ENCODE results near the gene PHETA1. TPM values are rescaled to one million over a fixed set of nuclear protein-coding genes. Genes with fewer than 3 reads are reported as not detected.

The PHETA1 gene
- polyA plus RNA-seq, 1 experiment = 3.5 TPM

DNA sequence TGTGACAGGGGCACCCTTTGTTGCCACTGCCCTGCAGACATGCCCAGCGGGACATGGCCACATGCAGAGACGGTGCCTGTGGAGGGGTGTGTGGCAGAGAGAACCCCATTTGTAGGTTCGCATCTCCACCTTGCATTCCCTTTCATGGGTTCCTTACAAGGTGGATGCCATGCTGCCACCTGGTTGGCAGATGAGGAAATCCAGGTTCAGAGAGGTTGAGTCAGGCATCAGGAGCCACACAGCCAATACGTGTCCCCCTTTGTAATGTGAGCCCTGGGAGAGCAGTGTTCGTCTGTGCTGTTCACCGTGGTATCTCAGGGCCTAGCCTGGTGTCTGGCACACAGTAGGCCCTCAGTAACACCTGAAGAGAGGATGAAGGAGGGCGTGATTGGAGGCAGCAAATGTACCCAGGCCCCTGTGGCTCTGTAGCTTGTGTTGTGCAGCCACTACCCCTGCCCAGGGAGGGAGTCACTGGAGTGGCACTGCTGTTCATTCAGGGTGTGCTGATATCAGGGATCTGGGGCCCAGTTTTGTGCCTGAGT lies 45.9 kb upstream of the PHETA1 start:
- no peaks in the 10 kb centered on the region for H3K27me3 ChIP-seq (ENCODE audit: control insufficient read depth, insufficient read depth, low read length)
- H3K9me3 ChIP-seq (ENCODE audit: control insufficient read depth, insufficient read depth, low read length) = no peaks in the 10 kb centered on the region; the same call in 1 of the 2 replicates
- H3K27ac ChIP-seq (ENCODE audit: low read depth, low read length) = no peak overlapping the region
- ChIA-PET POLR2A (no interaction called here), CTCF (interaction anchor here (3.8 kb wide), 1 partner anchor 18 kb away, joined by 23 read pairs; no protein-coding TSS in a partner anchor)
- no peak overlapping the region for H3K4me3 ChIP-seq (ENCODE audit: low read depth, low read length)
- no peak for DNase-seq (ENCODE audit: low read depth, low spot score)
- TF ChIP-seq, protein P1, sequence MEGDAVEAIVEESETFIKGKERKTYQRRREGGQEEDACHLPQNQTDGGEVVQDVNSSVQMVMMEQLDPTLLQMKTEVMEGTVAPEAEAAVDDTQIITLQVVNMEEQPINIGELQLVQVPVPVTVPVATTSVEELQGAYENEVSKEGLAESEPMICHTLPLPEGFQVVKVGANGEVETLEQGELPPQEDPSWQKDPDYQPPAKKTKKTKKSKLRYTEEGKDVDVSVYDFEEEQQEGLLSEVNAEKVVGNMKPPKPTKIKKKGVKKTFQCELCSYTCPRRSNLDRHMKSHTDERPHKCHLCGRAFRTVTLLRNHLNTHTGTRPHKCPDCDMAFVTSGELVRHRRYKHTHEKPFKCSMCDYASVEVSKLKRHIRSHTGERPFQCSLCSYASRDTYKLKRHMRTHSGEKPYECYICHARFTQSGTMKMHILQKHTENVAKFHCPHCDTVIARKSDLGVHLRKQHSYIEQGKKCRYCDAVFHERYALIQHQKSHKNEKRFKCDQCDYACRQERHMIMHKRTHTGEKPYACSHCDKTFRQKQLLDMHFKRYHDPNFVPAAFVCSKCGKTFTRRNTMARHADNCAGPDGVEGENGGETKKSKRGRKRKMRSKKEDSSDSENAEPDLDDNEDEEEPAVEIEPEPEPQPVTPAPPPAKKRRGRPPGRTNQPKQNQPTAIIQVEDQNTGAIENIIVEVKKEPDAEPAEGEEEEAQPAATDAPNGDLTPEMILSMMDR (IDR thresholded peaks at IDR 0.05; ENCODE audit: low read depth, low read length) = no peak

DNA sequence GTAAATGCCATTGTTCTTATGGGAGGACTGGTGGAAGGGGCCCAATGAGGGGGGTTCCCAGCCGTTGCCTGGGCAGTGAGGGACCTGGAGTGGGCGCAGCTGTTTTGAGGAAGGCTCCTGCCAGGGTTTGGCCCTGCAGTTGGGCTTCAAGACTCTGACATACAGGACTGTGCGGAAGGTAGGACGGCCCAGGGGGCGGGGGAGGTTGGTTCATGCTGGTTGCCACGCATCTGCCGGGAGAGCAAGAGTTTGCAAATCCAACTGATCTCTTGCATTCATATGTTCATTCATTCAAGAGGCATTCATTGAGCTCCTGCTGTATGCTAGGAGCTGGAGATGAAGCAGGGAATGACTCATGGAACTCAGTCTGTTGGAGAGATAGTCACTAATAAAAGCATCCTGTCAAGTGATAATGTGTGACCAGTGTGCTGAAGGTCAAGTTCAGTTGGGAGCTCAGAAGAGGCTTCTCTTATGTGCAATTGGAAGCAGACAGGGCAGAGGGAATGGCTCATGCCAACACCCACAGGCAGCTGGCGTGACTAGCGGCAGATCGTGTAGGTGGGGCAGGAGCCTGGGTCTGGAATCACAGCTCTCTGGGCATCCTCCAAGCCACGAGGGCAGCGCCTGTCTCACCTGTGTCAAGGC lies 44.7 kb upstream of the PHETA1 start:
- DNase-seq (ENCODE audit: low read depth, low spot score) = no peak
- Histone ChIP-seq H3K4me3 (ENCODE audit: low read depth, low read length) (no peak overlapping the region), H3K9me3 (ENCODE audit: control insufficient read depth, insufficient read depth, low read length) (no peaks in the 10 kb centered on the region; the same call in 1 of the 2 replicates), H3K27me3 (ENCODE audit: control insufficient read depth, insufficient read depth, low read length) (no peaks in the 10 kb centered on the region), H3K27ac (ENCODE audit: low read depth, low read length) (peak overlapping the region; percentile 61)
- ChIA-PET POLR2A (interaction anchor here (0.6 to 1.8 kb wide), 4 partner anchors 10 to 134 kb away, joined by 3 to 5 read pairs (median 4); no protein-coding TSS in a partner anchor), CTCF (interaction anchor here (1.6 to 3.8 kb wide), 3 partner anchors 15 to 38 kb away, joined by 5 to 23 read pairs (median 22); no protein-coding TSS in a partner anchor)
- TF ChIP-seq, protein P1 (IDR thresholded peaks at IDR 0.05; ENCODE audit: low read depth, low read length) = no peak

DNA sequence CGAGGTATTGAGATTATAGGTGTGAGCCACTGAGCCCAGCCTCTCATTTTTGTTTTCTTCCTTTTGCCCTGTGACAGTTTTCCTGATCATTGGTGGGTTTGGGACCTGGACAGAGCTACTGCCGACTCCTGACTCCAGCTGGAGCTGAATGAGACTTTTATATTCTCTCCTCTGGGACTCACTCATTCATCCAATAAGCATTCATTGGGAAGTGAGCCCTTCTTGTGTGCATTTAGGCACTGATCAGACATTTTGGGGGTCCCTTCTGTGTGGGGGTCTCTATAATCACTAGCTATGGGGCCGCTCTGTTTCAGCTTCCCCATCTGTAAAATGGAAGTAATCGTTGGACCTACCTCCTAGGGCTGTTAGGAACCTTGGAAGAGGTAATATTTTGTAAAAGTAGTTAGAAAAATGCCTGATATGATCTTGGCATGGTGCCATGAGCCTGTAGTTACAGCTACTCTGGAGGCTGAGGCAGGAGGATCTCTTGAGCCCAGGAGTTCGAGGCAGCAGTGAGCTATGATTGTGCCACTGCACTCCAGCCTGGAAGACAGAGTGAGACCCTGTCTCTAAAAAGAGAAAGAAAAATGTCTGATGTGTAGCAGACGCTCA lies 44.0 kb upstream of the PHETA1 start:
- peak overlapping the region; percentile 31 for H3K27ac ChIP-seq (ENCODE audit: low read depth, low read length)
- H3K9me3 ChIP-seq (ENCODE audit: control insufficient read depth, insufficient read depth, low read length) = no peaks in the 10 kb centered on the region; the same call in 1 of the 2 replicates
- H3K4me3 ChIP-seq (ENCODE audit: low read depth, low read length) = no peak overlapping the region
- TF ChIP-seq, protein P1 (IDR thresholded peaks at IDR 0.05; ENCODE audit: low read depth, low read length) = no peak
- no peak for DNase-seq (ENCODE audit: low read depth, low spot score)
- ChIA-PET POLR2A (interaction anchor here (0.6 to 1.8 kb wide), 3 partner anchors 22 to 135 kb away, joined by 3 to 5 read pairs (median 3); no protein-coding TSS in a partner anchor), CTCF (interaction anchor here (1.6 to 3.8 kb wide), 3 partner anchors 15 to 39 kb away, joined by 5 to 23 read pairs (median 22); no protein-coding TSS in a partner anchor)
- no peaks in the 10 kb centered on the region for H3K27me3 ChIP-seq (ENCODE audit: control insufficient read depth, insufficient read depth, low read length)

DNA sequence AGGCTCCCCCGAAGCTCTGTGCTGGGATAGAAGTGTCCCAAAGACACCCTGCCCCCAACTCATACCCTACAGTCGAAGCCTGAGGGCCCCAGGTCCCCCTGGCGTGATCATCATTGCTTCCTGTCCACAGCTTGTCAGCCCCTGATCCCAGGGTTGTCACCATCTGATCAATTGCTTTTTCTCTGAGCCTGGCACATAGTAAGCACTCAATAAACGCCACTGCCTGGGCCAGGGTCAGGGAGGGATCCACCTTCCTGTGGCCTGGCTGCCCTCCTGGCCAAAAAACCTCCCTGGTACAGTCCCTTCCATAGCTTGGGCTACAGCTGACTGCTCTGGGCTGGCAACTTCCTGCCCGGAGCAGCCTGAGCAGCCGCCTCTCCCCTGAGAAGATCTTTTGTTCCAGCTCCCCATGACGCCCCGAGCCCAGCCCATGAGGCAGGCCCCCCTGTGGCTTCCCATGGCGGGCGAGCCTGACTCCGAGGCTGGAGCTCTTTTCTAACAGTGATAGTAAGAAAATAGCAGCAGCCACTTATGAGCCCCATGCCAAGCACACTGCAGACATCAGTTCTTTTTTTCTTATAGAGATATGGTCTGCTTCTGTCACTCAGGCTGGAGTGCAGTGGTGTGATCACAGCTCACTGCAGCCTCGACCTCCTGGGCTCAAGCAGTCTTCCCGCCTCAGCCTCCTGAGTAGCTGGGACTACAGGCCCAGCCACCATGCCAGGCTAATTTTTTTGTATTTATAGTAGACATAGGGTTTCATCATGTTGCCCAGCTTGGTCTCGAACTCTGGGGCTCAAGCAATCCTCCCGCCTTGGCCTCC lies 43.3 kb upstream of the PHETA1 start:
- DNase-seq (ENCODE audit: low read depth, low spot score) = no peak
- CTCF ChIA-PET = interaction anchor here (1.6 to 3.8 kb wide), 3 partner anchors 14 to 40 kb away, joined by 5 to 23 read pairs (median 22); no protein-coding TSS in a partner anchor
- Histone ChIP-seq H3K9me3 (ENCODE audit: control insufficient read depth, insufficient read depth, low read length) (no peaks in the 10 kb centered on the region; the same call in 1 of the 2 replicates), H3K4me3 (ENCODE audit: low read depth, low read length) (no peak overlapping the region), H3K27ac (ENCODE audit: low read depth, low read length) (peak overlapping the region; percentile 21), H3K27me3 (ENCODE audit: control insufficient read depth, insufficient read depth, low read length) (no peaks in the 10 kb centered on the region)
- TF ChIP-seq, protein P1 (IDR thresholded peaks at IDR 0.05; ENCODE audit: low read depth, low read length) = no peak
- POLR2A ChIA-PET = interaction anchor here (0.6 to 1.8 kb wide), 2 partner anchors 23 to 29 kb away, joined by 3 to 5 read pairs; no protein-coding TSS in a partner anchor

Measured in AG04450 (cell line).